Brain microvascular endothelial cell (primary cell): ENCODE data around the gene B4GALT1.

Source experiments
- DNase-seq: peaks from one replicate; pipeline ENCODE4 v3.0.0-alpha.2; 2020
- H3K27ac ChIP-seq: fragments of 250-450 bp; sonication (Bioruptor Pico); 2 replicates; pipeline ENCODE4 v1.5.1; 2020; ENCODE audit warnings: mild to moderate bottlenecking, moderate library complexity
- H3K27me3 ChIP-seq: fragments of 250-450 bp; sonication (Bioruptor Pico); replicated peaks from 2 replicates; pipeline ENCODE4 v1.5.1; 2020; ENCODE audit warnings: mild to moderate bottlenecking
- H3K36me3 ChIP-seq: fragments of 250-450 bp; sonication (Bioruptor Pico); replicated peaks from 2 replicates; pipeline ENCODE4 v1.5.1; 2020; ENCODE audit warnings: mild to moderate bottlenecking
- H3K4me3 ChIP-seq: 2 replicates; pipeline ENCODE4 v1.5.1; 2011; ENCODE audit warnings: low read depth, mild to moderate bottlenecking, control low read depth, low read length, moderate library complexity
- CTCF ChIP-seq: IDR thresholded peaks from 2 replicates; pipeline ENCODE4 v1.5.1; 2011; ENCODE audit warnings: low read depth, mild to moderate bottlenecking, moderate library complexity, low read length, control low read depth, inconsistent platforms; ENCODE audit errors: missing control alignments
- in situ Hi-C: cut with HindIII; loops from 2 replicates; pipeline ENCODE4 v1.10.0; 2017; ENCODE audit warnings: low sequenced_read_pairs, low pct_ligation_motif_present

The B4GALT1 gene

DNA sequence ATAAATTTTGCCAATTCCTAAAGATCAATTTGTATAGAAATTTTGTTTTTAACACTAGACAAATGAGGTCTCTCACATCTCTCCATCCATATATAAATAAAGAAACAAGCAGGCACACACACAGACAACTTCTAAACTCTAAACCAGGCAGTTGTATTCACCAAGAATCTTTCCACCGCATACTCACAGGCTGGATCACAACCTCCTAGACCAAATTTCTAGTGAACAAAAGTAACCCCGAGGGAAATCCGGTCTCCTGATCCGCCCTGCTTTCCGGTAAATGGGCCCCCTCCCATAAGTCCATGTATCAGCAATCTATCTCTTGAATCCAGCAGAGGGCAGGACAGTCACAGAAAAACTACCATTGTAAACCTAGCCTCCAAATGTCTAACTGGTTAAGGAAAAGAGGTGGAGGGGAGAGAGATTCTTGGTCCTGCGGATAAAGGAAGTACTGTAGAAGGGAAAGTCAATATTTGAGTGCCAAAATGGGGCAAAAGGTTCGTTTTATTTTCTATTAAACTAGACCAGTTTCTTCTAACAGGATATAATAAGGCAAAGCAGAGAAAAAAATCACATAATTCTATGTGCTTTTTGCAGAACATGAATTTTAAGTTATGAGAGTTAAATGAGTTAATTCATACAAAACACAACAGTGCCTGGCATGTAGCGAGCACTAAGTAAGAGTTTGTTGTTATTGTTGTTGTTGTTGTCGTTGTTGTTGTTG lies 85.8 kb downstream of the B4GALT1 start:
- in situ Hi-C loops = no loop called here
- no peaks in the 10 kb centered on the region for H3K36me3 ChIP-seq
- DNase-seq = peak; percentile 80
- peak overlapping the region; percentile 36 for H3K4me3 ChIP-seq
- no peak overlapping the region for H3K27ac ChIP-seq
- no peaks in the 10 kb centered on the region for H3K27me3 ChIP-seq
- TF ChIP-seq CTCF = peak; percentile 76

GRCh38 chr9:33080534-33080933 lies 86.6 kb downstream of the B4GALT1 start:
- H3K27me3 ChIP-seq = no peaks in the 10 kb centered on the region
- H3K36me3 ChIP-seq = no peaks in the 10 kb centered on the region
- no peak for DNase-seq
- in situ Hi-C loops = no loop called here
- no peak overlapping the region for H3K4me3 ChIP-seq
- TF ChIP-seq CTCF = no peak
- no peak overlapping the region for H3K27ac ChIP-seq

DNA sequence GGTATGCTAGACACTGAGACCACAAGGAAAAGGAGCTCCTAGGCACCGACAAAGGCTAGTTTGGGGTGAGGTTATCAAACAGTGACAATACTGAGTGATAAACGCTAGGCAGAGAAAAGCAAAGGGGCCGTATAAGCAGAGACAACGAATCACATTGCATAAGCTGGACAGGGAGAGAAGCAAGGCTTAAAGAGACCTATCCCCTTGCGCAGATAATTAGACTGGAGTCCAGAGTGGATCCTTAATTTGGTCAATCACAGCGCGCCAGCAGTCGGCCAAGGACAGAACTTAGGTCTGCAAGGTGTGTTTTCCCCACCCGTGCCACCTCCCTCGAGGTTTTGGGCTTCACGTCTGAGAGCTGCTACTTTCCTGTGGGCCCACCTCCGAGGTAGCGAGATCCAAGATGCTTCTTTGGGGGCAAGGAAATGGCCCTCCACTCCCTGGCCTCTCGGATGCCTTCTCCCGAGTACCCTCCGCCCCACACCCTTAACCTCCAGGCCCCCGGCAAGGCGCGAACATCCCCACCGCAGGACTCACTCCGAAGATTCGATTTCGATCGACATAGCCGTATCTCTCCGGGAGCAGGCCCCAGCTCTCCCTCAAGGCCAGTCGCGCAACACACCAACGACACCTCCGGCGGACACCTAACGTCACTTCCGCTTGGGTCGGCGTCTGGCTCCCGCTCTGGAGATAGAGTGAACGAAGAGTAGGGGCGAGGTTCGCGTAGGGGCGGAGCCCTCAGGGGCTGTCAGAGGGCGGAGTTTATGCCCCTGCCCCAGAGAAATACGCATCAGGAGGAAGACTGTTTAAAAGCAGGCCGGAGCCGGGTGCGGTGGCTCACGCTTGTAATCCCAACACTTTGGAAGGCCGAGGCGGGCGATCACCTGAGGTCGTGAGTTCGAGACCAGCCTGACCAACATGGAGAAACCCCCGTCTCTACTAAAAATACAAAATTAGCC lies 90.8 kb downstream of the B4GALT1 start, which contains the start of gene SMU1:
Gene SMU1 (minus strand): TSS at position 629 of the 959 bp plus-strand sequence. CDS start 66 bp downstream, at position 563.
- Histone ChIP-seq H3K4me3 (peak within 1 kb of the TSS; percentile 98), H3K36me3 (peaks cover 8% of the 10 kb centered on the region), H3K27ac (peak within 1 kb of the TSS; percentile 91), H3K27me3 (no peaks in the 10 kb centered on the region)
- TF ChIP-seq CTCF = no peak
- in situ Hi-C loops = no loop called here
- peak; percentile 95 for DNase-seq

DNA sequence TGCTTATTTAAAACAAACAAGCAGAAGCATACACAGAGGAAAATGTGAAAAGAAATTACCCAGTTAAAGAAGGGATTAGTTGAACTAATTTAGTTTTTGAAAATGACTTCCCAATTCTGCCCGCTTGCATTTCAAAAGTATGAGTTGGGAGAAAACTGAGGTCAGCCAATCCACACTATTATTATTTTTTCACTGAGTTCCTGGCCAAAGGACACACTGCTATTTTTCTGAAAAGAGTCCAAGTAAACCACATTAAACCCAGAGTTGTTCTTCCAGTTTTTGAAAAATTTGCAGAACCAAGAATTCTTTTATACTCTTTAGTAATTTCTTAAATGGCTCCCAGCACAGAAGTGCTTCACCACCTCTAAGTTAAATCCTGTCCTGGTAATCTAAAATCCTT lies 98.1 kb downstream of the B4GALT1 start:
- no peak for DNase-seq
- peaks cover 58% of the 10 kb centered on the region for H3K36me3 ChIP-seq
- no peak overlapping the region for H3K4me3 ChIP-seq
- no peak for TF ChIP-seq CTCF
- in situ Hi-C loops = no loop called here
- no peak overlapping the region for H3K27ac ChIP-seq
- H3K27me3 ChIP-seq = no peaks in the 10 kb centered on the region

- peaks cover 62% of the 10 kb centered on the region for H3K36me3 ChIP-seq
- in situ Hi-C loops = no loop called here
- DNase-seq = no peak
- H3K27ac ChIP-seq = no peak overlapping the region
- no peak for TF ChIP-seq CTCF
- no peaks in the 10 kb centered on the region for H3K27me3 ChIP-seq
- no peak overlapping the region for H3K4me3 ChIP-seq
Measured at GRCh38 chr9:33065157-33066076, 101.7 kb downstream of the B4GALT1 start.
